ENCODE results near the gene BBLN.
A peak's percentile ranks its signal among the peaks of the same experiment; 100 is the strongest.
"Not testable (repeated sequence)": the region's sequence is repeated elsewhere in the genome, so short reads cannot be mapped to it uniquely, and the experiment has no call there.

BBLN gene

DNA sequence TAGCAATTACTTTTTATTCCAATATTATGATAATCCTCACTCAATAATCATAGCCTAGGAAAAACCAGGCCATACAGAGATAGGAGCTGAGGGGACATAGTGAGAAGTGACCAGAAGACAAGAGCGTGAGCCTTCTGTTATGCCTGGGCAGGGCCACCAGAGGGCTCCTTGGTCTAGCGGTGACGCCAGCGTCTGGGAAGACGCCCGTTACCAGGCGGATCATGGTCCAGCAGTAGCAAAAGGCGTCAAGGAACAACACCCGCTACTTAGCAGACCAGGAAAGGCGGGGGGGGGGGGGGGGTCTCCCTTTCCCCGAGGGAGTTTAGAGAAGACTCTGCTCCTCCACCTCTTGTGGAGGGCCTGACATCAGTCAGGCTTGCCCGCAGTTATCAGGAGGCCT, 21.4 kb downstream of the BBLN start:
- DNase-seq (ENCODE audit: low read depth); in situ Hi-C loops (cut with HindIII; ENCODE audit: low sequenced_read_pairs); H3K4me3 ChIP-seq (ENCODE audit: low read depth, low read length): not testable (repeated sequence)
- TF ChIP-seq, protein P1, sequence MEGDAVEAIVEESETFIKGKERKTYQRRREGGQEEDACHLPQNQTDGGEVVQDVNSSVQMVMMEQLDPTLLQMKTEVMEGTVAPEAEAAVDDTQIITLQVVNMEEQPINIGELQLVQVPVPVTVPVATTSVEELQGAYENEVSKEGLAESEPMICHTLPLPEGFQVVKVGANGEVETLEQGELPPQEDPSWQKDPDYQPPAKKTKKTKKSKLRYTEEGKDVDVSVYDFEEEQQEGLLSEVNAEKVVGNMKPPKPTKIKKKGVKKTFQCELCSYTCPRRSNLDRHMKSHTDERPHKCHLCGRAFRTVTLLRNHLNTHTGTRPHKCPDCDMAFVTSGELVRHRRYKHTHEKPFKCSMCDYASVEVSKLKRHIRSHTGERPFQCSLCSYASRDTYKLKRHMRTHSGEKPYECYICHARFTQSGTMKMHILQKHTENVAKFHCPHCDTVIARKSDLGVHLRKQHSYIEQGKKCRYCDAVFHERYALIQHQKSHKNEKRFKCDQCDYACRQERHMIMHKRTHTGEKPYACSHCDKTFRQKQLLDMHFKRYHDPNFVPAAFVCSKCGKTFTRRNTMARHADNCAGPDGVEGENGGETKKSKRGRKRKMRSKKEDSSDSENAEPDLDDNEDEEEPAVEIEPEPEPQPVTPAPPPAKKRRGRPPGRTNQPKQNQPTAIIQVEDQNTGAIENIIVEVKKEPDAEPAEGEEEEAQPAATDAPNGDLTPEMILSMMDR (IDR thresholded peaks at IDR 0.05; ENCODE audit: low read depth, low read length, missing control alignments), result peak; percentile 47

DNA sequence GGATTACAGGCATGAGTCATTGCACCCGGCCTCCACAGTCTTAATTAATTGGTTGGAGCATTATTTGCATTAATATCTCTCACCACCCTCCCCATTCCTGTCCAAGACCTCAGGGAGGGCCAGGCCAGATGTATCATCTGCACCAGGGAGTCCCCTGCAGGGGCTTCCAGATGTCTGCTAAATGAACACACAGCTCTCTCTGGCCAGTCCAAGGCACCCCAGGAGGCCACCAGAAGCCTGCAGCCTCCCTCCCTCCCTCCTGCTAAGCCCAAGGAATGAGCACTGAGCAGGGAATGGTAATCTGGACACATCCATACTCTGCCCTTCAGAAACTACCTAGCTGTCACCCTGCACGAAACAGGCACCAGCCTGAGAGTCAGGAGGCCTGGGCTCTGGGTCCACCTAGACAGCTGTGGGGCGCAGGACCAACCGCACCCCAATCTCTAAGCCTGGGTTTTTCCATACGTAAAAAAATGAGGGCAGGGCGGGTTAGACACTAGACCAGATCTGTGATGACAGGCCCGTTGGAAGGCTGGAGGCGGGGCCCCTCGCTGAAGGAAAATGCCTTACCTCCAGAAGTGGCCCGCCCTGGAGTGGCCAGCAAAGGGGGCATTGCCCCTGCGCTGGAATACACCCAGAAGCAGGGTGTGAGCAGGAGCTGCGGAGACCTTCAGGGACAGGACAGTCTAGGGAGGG, 23.0 kb downstream of the BBLN start:
- DNase-seq (ENCODE audit: low read depth), result no peak
- TF ChIP-seq, protein P1 (IDR thresholded peaks at IDR 0.05; ENCODE audit: low read depth, low read length, missing control alignments), result no peak
- no peak overlapping the region for H3K4me3 ChIP-seq (ENCODE audit: low read depth, low read length)
- in situ Hi-C loops (cut with HindIII; ENCODE audit: low sequenced_read_pairs), result no loop called here

DNA sequence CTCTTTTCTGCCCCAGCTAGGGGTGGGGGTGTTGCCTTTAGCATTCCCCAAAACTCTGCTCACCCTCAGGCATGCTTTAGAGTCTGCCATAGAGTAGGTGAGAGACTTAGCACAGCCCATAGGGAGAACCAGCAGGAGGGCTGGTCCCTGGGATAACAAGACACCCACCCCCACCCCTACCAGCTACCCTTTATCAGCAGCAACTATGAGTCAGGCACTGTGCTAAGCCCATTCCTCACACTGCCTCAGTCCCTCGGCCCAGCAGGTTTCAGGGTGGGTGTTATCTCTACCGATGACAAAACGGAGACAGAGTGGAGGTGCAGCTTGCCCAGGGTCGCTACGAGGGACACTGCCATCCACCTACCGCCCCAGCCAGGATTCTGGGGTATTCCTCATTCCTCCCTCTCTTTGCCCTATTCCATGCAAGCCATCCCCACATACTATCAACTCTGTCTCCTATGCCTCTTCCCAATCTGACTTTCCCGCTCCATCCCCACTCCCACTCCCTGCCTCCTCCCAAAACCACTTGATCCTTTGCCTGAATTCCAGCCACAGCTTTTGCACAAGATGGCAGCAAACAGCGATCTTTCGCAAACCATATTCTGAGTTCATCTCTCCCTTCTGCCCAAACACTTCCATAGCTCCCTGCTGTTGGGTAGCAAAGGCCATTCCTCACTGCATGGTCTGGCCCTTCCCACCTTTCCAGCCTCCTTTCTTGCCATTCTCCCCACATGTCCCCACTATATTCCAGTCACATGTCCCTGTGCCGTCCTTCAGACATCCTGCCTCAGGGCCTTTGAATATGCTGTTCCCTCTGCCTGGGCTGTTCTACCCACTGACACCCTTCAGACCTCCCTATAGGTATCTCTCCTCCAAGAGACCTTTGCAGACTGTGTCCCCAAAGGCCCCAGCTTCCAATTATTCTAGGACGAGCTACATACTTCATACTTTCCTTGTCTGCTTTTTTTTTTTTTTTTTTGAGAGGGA, 26.2 kb downstream of the BBLN start:
- TF ChIP-seq, protein P1 (IDR thresholded peaks at IDR 0.05; ENCODE audit: low read depth, low read length, missing control alignments), result no peak
- DNase-seq (ENCODE audit: low read depth), result no peak
- in situ Hi-C loops (cut with HindIII; ENCODE audit: low sequenced_read_pairs), result no loop called here
- no peak overlapping the region for H3K4me3 ChIP-seq (ENCODE audit: low read depth, low read length)

DNA sequence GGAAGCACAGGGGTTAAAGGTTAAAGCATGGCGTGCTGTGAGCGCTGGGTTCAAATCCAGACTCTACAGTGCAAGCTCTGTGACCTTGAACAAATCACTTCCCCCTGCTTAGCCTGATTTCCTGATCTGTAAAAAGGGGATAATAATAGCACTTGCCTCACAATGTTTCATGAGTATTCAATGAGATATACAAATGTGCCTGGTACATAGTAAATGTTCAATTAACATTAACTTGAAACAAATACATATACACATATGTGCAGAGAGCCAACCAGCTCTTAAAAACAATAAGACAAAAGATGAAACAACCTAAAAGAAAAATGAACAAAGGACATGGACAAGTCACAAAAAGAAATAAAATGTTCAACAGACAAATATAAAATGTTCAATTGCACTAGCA, 27.3 kb downstream of the BBLN start:
- TF ChIP-seq, protein P1 (IDR thresholded peaks at IDR 0.05; ENCODE audit: low read depth, low read length, missing control alignments), result no peak
- no peak overlapping the region for H3K4me3 ChIP-seq (ENCODE audit: low read depth, low read length)
- in situ Hi-C loops (cut with HindIII; ENCODE audit: low sequenced_read_pairs), result no loop called here
- no peak for DNase-seq (ENCODE audit: low read depth)

DNA sequence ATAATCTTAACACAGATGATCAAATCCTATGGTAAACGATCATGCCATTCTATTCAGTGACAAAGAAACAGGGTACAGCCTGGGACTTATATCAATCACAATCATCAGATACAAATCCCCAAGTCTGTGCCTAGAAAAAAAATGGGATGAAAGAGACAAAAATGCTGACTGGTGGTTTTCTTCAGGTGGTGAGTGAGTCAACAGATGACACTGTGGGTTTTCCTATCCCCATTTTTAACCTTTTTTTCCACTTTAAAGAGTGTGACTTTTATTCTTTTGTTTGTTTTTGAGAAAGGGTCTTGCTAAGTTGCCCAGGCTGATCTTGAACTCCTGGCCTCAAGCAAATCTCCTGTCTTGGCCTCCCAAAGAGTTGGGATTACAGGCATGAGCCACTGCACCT, 28.1 kb downstream of the BBLN start:
- TF ChIP-seq, protein P1 (IDR thresholded peaks at IDR 0.05; ENCODE audit: low read depth, low read length, missing control alignments), result no peak
- H3K4me3 ChIP-seq (ENCODE audit: low read depth, low read length), result no peak overlapping the region
- DNase-seq (ENCODE audit: low read depth), result no peak
- in situ Hi-C loops (cut with HindIII; ENCODE audit: low sequenced_read_pairs), result no loop called here

DNA sequence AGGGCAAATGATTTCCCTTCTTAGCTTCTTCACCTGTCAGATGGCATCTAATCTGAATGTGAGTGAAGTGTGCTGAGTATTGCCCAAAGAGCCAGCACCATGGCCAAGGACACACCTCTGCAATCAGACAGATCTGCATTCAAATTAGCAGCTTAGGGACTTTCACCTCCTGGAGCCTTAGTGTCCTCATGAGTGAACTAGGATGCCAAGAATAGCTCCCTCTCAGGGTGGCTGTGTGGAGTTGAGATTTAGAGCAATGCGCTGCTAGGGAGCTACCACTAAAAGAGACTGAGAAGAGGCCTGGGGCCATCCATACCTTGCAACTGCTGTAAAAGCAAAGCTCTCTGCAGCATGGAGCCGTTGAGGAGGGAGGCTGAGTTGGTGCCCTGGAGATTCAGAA, 29.9 kb downstream of the BBLN start:
- in situ Hi-C loops (cut with HindIII; ENCODE audit: low sequenced_read_pairs), result no loop called here
- H3K4me3 ChIP-seq (ENCODE audit: low read depth, low read length), result peak overlapping the region; percentile 74
- DNase-seq (ENCODE audit: low read depth), result no peak
- TF ChIP-seq, protein P1 (IDR thresholded peaks at IDR 0.05; ENCODE audit: low read depth, low read length, missing control alignments), result no peak
